H9 (cell line): Measurements from ENCODE around the gene UPF3B. TPM values are rescaled to one million over a fixed set of nuclear protein-coding genes. Genes with fewer than 3 reads are reported as not detected.

ENCODE experiments used
- DNase-seq: peaks from one replicate; pipeline ENCODE4 v3.0.0-alpha.2; 2017
- H2AFZ ChIP-seq: one replicate; pipeline ENCODE4 v1.6.1; 2013; ENCODE audit warnings: mild to moderate bottlenecking, low read length, control low read depth, moderate library complexity
- H2AK5ac ChIP-seq: 2 replicates; pipeline ENCODE4 v1.6.1; 2013; ENCODE audit warnings: low read length, control low read depth, mixed read lengths; ENCODE audit not compliant: insufficient read length
- H2BK120ac ChIP-seq: one replicate; pipeline ENCODE4 v1.6.1; 2013; ENCODE audit warnings: low read depth, mild to moderate bottlenecking, low read length, control low read depth, inconsistent platforms; ENCODE audit not compliant: poor library complexity, severe bottlenecking
- H2BK12ac ChIP-seq: 2 replicates; pipeline ENCODE4 v1.6.1; 2013; ENCODE audit warnings: low read length, control low read depth, mixed read lengths, low read depth; ENCODE audit not compliant: insufficient read length
- H2BK15ac ChIP-seq: 2 replicates; pipeline ENCODE4 v1.6.1; 2013; ENCODE audit warnings: low read depth, low read length, control low read depth
- H2BK20ac ChIP-seq: one replicate; pipeline ENCODE4 v1.6.1; 2013; ENCODE audit warnings: low read depth, mild to moderate bottlenecking, low read length, control low read depth, inconsistent platforms; ENCODE audit not compliant: poor library complexity, severe bottlenecking
- H2BK5ac ChIP-seq: 2 replicates; pipeline ENCODE4 v1.6.1; 2013; ENCODE audit warnings: low read length, control low read depth, mixed read lengths; ENCODE audit not compliant: insufficient read length
- H3K14ac ChIP-seq: 2 replicates; pipeline ENCODE4 v1.6.1; 2013; ENCODE audit warnings: low read length, control low read depth; ENCODE audit not compliant: insufficient read depth
- H3K18ac ChIP-seq: 2 replicates; pipeline ENCODE4 v1.6.1; 2013; ENCODE audit warnings: low read depth, mild to moderate bottlenecking, mixed read lengths, low read length, control low read depth; ENCODE audit not compliant: insufficient read length
- H3K23ac ChIP-seq: 2 replicates; pipeline ENCODE4 v1.6.1; 2013; ENCODE audit warnings: low read length, control low read depth, mixed read lengths, low read depth; ENCODE audit not compliant: insufficient read length
- H3K23me2 ChIP-seq: 2 replicates; pipeline ENCODE4 v1.6.1; 2013; ENCODE audit warnings: low read depth, mild to moderate bottlenecking, mixed read lengths, low read length, control low read depth; ENCODE audit not compliant: insufficient read length, poor library complexity, severe bottlenecking
- H3K27ac ChIP-seq: 2 replicates; pipeline ENCODE4 v1.5.1; 2013; ENCODE audit warnings: low read length, control low read depth, mixed read lengths, low read depth; ENCODE audit not compliant: insufficient read length
- H3K27me3 ChIP-seq: 2 replicates; pipeline ENCODE4 v1.6.1; 2013; ENCODE audit warnings: low read length, control low read depth, inconsistent platforms; ENCODE audit not compliant: insufficient read depth
- H3K4ac ChIP-seq: 2 replicates; pipeline ENCODE4 v1.6.1; 2013; ENCODE audit warnings: low read depth, mild to moderate bottlenecking, control low read depth, inconsistent platforms, low read length, moderate library complexity
- H3K4me1 ChIP-seq: 2 replicates; pipeline ENCODE4 v1.6.1; 2013; ENCODE audit warnings: low read length, control low read depth, inconsistent platforms; ENCODE audit not compliant: insufficient read depth
- H3K4me2 ChIP-seq: 2 replicates; pipeline ENCODE4 v1.6.1; 2013; ENCODE audit warnings: low read length, control low read depth, mixed read lengths; ENCODE audit not compliant: insufficient read length, insufficient read depth
- H3K56ac ChIP-seq: 2 replicates; pipeline ENCODE4 v1.6.1; 2013; ENCODE audit warnings: low read depth, mild to moderate bottlenecking, mixed read lengths, low read length, control low read depth; ENCODE audit not compliant: insufficient read length
- H3K79me1 ChIP-seq: 2 replicates; pipeline ENCODE4 v1.6.1; 2013; ENCODE audit warnings: low read depth, mild to moderate bottlenecking, moderate library complexity, low read length, control low read depth, inconsistent platforms; ENCODE audit not compliant: insufficient read depth, poor library complexity, severe bottlenecking
- H3K79me2 ChIP-seq: 2 replicates; pipeline ENCODE4 v1.6.1; 2013; ENCODE audit warnings: low read length, control low read depth, inconsistent platforms; ENCODE audit not compliant: insufficient read depth
- H3K9ac ChIP-seq: 2 replicates; pipeline ENCODE4 v1.6.1; 2013; ENCODE audit warnings: low read length, control low read depth, mixed read lengths; ENCODE audit not compliant: insufficient read length; ENCODE audit errors: extremely low read depth
- H3K9me3 ChIP-seq: one replicate; pipeline ENCODE4 v1.6.1; 2013; ENCODE audit warnings: low read depth, low read length, inconsistent platforms; ENCODE audit not compliant: control insufficient read depth
- H3T11ph ChIP-seq: one replicate; pipeline ENCODE4 v1.6.1; 2013; ENCODE audit warnings: mild to moderate bottlenecking, low read length, control low read depth, inconsistent platforms
- H4K20me1 ChIP-seq: one replicate; pipeline ENCODE4 v1.6.1; 2013; ENCODE audit not compliant: control insufficient read depth, insufficient read length, insufficient read depth
- H4K5ac ChIP-seq: 2 replicates; pipeline ENCODE4 v1.6.1; 2013; ENCODE audit warnings: low read depth, mild to moderate bottlenecking, mixed read lengths, low read length, control low read depth; ENCODE audit not compliant: insufficient read length
- H4K8ac ChIP-seq: replicated peaks from 2 replicates; pipeline ENCODE4 v1.6.1; 2013; ENCODE audit warnings: low read length, control low read depth, mixed read lengths, low read depth; ENCODE audit not compliant: insufficient read length
- H4K91ac ChIP-seq: 2 replicates; pipeline ENCODE4 v1.6.1; 2013; ENCODE audit warnings: low read depth, mild to moderate bottlenecking, moderate library complexity, mixed read lengths, low read length, control low read depth; ENCODE audit not compliant: insufficient read length
- H3K27ac Mint-ChIP-seq, 3 experiments: 2 replicates in 2 of 3; 3 replicates in 1 of 3; pipeline ENCODE4 v1.8.0; 2020 to 2021; ENCODE audit warnings: mixed read lengths in 3 of 3, mild to moderate bottlenecking in 1 of 3, moderate library complexity in 1 of 3
- H3K27me3 Mint-ChIP-seq: 2 replicates; pipeline ENCODE4 v1.8.0; 2021; ENCODE audit warnings: low read depth, mild to moderate bottlenecking, moderate library complexity, mixed read lengths
- H3K36me3 Mint-ChIP-seq, 3 experiments: 2 replicates in 2 of 3; 3 replicates in 1 of 3; pipeline ENCODE4 v1.8.0; 2020 to 2021; ENCODE audit warnings: low read depth in 3 of 3, mixed read lengths in 3 of 3; ENCODE audit not compliant: insufficient read depth in 1 of 3
- H3K4me1 Mint-ChIP-seq, 2 experiments: 2 replicates each; pipeline ENCODE4 v1.8.0; 2020; ENCODE audit warnings: mixed read lengths in 2 of 2
- H3K4me3 Mint-ChIP-seq, 2 experiments: 2 replicates in 1 of 2; 3 replicates in 1 of 2; pipeline ENCODE4 v1.8.0; 2020 to 2021; ENCODE audit warnings: mild to moderate bottlenecking in 2 of 2, mixed read lengths in 2 of 2, moderate library complexity in 1 of 2
- H3K9me3 Mint-ChIP-seq, 2 experiments: 2 replicates in 1 of 2; 3 replicates in 1 of 2; pipeline ENCODE4 v1.8.0; 2020; ENCODE audit warnings: mild to moderate bottlenecking in 2 of 2, mixed read lengths in 2 of 2, moderate library complexity in 1 of 2
- WGBS: extraction: QIAGEN DNeasy Blood & Tissue Kit; methylation state at CpG from one replicate; pipeline ENCODE4 v1.1.7; 2013; ENCODE audit warnings: missing lambda C conversion rate, low lambda C conversion rate, mixed read lengths; ENCODE audit not compliant: insufficient read length; ENCODE audit errors: extremely low coverage; 5-methylcytosine and 5-hydroxymethylcytosine counted together
- total RNA-seq: library from RNA; stranded (reverse); gene quantifications from 2 replicates; pipeline ENCODE4 v1.2.1, GENCODE V29; 2021
- TF ChIP-seq, protein P1 (sequence below): fragments of 200-600 bp; sonication (generic); conservative IDR thresholded peaks from 3 replicates; pipeline ENCODE4 v1.8.0; 2021; ENCODE audit warnings: antibody characterized with exemption, mild to moderate bottlenecking

The UPF3B gene
- total RNA-seq, 1 experiment from 2014 or later, result 31.5 TPM

DNA sequence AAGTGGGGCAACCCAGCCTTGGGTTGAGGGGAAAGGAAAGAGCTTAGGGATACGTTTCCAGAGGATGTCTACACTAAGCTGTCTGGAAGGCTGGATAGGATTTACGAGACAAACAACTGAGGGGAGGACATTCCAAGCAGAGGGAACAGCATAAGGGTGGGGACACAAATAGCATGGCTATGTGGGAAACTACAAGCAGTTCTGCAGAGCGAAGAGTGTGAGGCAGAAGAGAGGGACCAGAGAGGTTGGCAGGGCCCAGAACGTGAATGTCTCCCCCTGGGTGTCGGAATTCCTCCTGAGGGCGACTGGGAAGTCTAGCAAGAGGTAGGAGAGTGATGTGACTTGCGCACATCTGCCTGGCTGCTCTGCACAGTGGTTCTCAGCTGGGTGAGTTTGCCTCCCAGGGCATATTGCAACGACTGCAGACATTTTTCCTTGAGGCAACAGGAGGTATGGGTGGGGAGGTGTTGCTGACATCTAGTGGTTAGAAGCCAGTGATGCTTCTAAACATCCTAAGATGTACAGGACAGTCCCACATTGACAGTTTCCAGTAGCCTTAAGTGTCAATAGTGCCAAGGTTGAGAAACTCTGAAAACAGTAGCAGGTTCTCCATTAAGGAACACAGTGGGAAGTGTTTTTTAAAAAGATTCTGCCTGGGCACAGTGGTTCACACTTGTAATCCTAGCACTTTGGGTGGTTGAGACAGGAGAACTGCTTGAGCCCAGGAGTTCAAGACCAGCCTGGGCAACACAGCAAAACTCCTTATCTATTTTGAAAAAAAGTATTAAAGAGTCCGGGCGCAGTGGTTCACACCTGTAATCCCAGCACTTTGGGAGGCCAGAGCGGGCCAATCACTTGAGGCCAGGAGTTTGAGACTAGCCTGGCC is 28.0 kb upstream of the UPF3B start:
- Histone ChIP-seq H3K23me2 (no peaks in the 10 kb centered on the region), H3K27ac (no peak overlapping the region), H3K56ac (no peak overlapping the region), H2AK5ac (no peak overlapping the region), H3K4me1 (no peaks in the 10 kb centered on the region), H4K5ac (no peak overlapping the region), H3K9ac (no peak overlapping the region), H3K27me3 (no peaks in the 10 kb centered on the region), H3K23ac (no peak overlapping the region), H3K79me1 (no peaks in the 10 kb centered on the region), H2BK12ac (no peak overlapping the region), H3T11ph (no peak overlapping the region), H3K4me2 (no peak overlapping the region), H2BK120ac (no peak overlapping the region), H4K91ac (no peak overlapping the region), H2BK15ac (no peak overlapping the region), H3K9me3 (peaks cover 21% of the 10 kb centered on the region), H3K79me2 (no peaks in the 10 kb centered on the region), H4K8ac (no peak overlapping the region), H2BK20ac (no peak overlapping the region), H2BK5ac (no peak overlapping the region), H3K4ac (no peak overlapping the region), H2AFZ (no peak overlapping the region), H3K18ac (no peak overlapping the region), H4K20me1 (no peaks in the 10 kb centered on the region), H3K14ac (no peak overlapping the region)
- peak; percentile 46 for DNase-seq
- peaks cover 59 to 62% of the 10 kb centered on the region in 2 experiments for H3K9me3 Mint-ChIP-seq
- H3K27ac Mint-ChIP-seq, result no peak overlapping the region
- H3K4me1 Mint-ChIP-seq, result peaks cover 0 to 4% of the 10 kb centered on the region in 2 experiments; a peak in 1 of 4 replicates
- H3K36me3 Mint-ChIP-seq, result peaks cover 4 to 24% (median 13%) of the 10 kb centered on the region in 3 experiments; a peak in 6 of 7 replicates
- WGBS, result no CpG with 5 or more reads among the region's 11 CpGs
- no peaks in the 10 kb centered on the region; the same call in none of the 2 replicates for H3K27me3 Mint-ChIP-seq
- TF ChIP-seq, protein P1, sequence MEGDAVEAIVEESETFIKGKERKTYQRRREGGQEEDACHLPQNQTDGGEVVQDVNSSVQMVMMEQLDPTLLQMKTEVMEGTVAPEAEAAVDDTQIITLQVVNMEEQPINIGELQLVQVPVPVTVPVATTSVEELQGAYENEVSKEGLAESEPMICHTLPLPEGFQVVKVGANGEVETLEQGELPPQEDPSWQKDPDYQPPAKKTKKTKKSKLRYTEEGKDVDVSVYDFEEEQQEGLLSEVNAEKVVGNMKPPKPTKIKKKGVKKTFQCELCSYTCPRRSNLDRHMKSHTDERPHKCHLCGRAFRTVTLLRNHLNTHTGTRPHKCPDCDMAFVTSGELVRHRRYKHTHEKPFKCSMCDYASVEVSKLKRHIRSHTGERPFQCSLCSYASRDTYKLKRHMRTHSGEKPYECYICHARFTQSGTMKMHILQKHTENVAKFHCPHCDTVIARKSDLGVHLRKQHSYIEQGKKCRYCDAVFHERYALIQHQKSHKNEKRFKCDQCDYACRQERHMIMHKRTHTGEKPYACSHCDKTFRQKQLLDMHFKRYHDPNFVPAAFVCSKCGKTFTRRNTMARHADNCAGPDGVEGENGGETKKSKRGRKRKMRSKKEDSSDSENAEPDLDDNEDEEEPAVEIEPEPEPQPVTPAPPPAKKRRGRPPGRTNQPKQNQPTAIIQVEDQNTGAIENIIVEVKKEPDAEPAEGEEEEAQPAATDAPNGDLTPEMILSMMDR, result peak; percentile 65
- no peak overlapping the region for H3K4me3 Mint-ChIP-seq
